SK-N-SH treated with all-trans-retinoic acid at 6 μM for 48 hours (cell line): ENCODE results near the gene RASGRF2.
"Not testable (repeated sequence)": the region's sequence is repeated elsewhere in the genome, so short reads cannot be mapped to it uniquely, and the experiment has no call there.

Source experiments
- ATAC-seq: fragments of 200-7000 bp; cut with Tn5 transposase; 3 replicates; pipeline ENCODE4 v1.9.1; 2020; ENCODE audit warnings: mild to moderate bottlenecking, moderate library complexity
- ARNTL ChIP-seq: fragments of 450-650 bp; formaldehyde crosslinking; IDR thresholded peaks from 2 replicates; pipeline ENCODE4 v1.5.0; 2020; ENCODE audit warnings: low read depth, mild to moderate bottlenecking, moderate library complexity, borderline replicate concordance
- BACH2 ChIP-seq: fragments of 250-450 bp; sonication (Bioruptor Pico); IDR thresholded peaks from 2 replicates; pipeline ENCODE4 v1.9.0; 2021; ENCODE audit warnings: mild to moderate bottlenecking, borderline replicate concordance
- CREB5 ChIP-seq: fragments of 250-450 bp; sonication (Bioruptor Pico); IDR thresholded peaks from 2 replicates; pipeline ENCODE4 v1.5.1; 2020; ENCODE audit warnings: low read depth, mild to moderate bottlenecking, moderate library complexity
- CSDC2 ChIP-seq: fragments of 250-450 bp; sonication (Bioruptor Pico); IDR thresholded peaks from 2 replicates; pipeline ENCODE4 v1.5.0; 2020; ENCODE audit warnings: mild to moderate bottlenecking, moderate library complexity
- ESRRG ChIP-seq: fragments of 250-450 bp; sonication (Bioruptor Pico); IDR thresholded peaks from 2 replicates; pipeline ENCODE4 v1.6.1; 2021; ENCODE audit warnings: mild to moderate bottlenecking
- GLIS3 ChIP-seq: fragments of 250-450 bp; sonication (Bioruptor Pico); IDR thresholded peaks from 2 replicates; pipeline ENCODE4 v1.5.0; 2020; ENCODE audit warnings: mild to moderate bottlenecking, moderate library complexity
- ISL1 ChIP-seq: fragments of 250-450 bp; sonication (Bioruptor Pico); IDR thresholded peaks from 2 replicates; pipeline ENCODE4 v2.1.2; 2022; ENCODE audit warnings: mild to moderate bottlenecking, moderate library complexity
- OSR1 ChIP-seq: fragments of 250-450 bp; sonication (Bioruptor Pico); IDR thresholded peaks from 2 replicates; pipeline ENCODE4 v1.8.0; 2022; ENCODE audit warnings: moderate library complexity, mild to moderate bottlenecking, inconsistent platforms
- PATZ1 ChIP-seq: fragments of 250-450 bp; sonication (Bioruptor Pico); IDR thresholded peaks from 2 replicates; pipeline ENCODE4 v1.8.0; 2020; ENCODE audit warnings: mild to moderate bottlenecking, moderate library complexity, borderline replicate concordance
- PPARA ChIP-seq: fragments of 250-450 bp; sonication (Bioruptor Pico); IDR thresholded peaks from 2 replicates; pipeline ENCODE4 v1.5.0; 2020; ENCODE audit warnings: mild to moderate bottlenecking, borderline replicate concordance
- SNAI2 ChIP-seq: fragments of 250-450 bp; sonication (Bioruptor Pico); IDR thresholded peaks from 2 replicates; pipeline ENCODE4 v1.5.0; 2020; ENCODE audit warnings: mild to moderate bottlenecking, moderate library complexity
- TCF4 ChIP-seq: fragments of 250-450 bp; sonication (Bioruptor Pico); IDR thresholded peaks from 2 replicates; pipeline ENCODE4 v1.8.0; 2021; ENCODE audit warnings: mild to moderate bottlenecking, moderate library complexity, borderline replicate concordance
- TSHZ2 ChIP-seq: fragments of 250-450 bp; sonication (Bioruptor Pico); IDR thresholded peaks from 2 replicates; pipeline ENCODE4 v1.5.0; 2020; ENCODE audit warnings: mild to moderate bottlenecking, moderate library complexity
- ZC3H10 ChIP-seq: fragments of 250-450 bp; sonication (Bioruptor Pico); IDR thresholded peaks from 2 replicates; pipeline ENCODE4 v1.5.1; 2021; ENCODE audit warnings: mild to moderate bottlenecking, moderate library complexity
- ZFP3 ChIP-seq: fragments of 250-450 bp; sonication (Bioruptor Pico); IDR thresholded peaks from 2 replicates; pipeline ENCODE4 v1.5.0; 2020; ENCODE audit warnings: mild to moderate bottlenecking, moderate library complexity
- ZFP30 ChIP-seq: fragments of 450-650 bp; formaldehyde crosslinking; IDR thresholded peaks from 2 replicates; pipeline ENCODE4 v1.5.0; 2022; ENCODE audit warnings: mild to moderate bottlenecking, moderate library complexity
- ZNF565 ChIP-seq: fragments of 450-650 bp; formaldehyde crosslinking; conservative IDR thresholded peaks from 2 replicates; pipeline ENCODE4 v1.5.0; 2020; ENCODE audit warnings: low read depth, mild to moderate bottlenecking, moderate library complexity
- ZNF70 ChIP-seq: fragments of 450-650 bp; formaldehyde crosslinking; IDR thresholded peaks from 2 replicates; pipeline ENCODE4 v1.5.0; 2020; ENCODE audit warnings: mild to moderate bottlenecking, moderate library complexity
- ZNF8 ChIP-seq: fragments of 450-650 bp; formaldehyde crosslinking; IDR thresholded peaks from 2 replicates; pipeline ENCODE4 v1.5.0; 2020; ENCODE audit warnings: mild to moderate bottlenecking, moderate library complexity
- TF ChIP-seq, protein P1 (sequence below): fragments of 250-450 bp; sonication (Bioruptor Pico); IDR thresholded peaks from 2 replicates; pipeline ENCODE4 v1.8.0; 2021; ENCODE audit warnings: low read depth, mild to moderate bottlenecking, moderate library complexity, borderline replicate concordance

RASGRF2 gene

GRCh38 chr5:81027481-81028058, 67.4 kb downstream of the RASGRF2 start (continued):
- TF ChIP-seq ESRRG: no peak

DNA sequence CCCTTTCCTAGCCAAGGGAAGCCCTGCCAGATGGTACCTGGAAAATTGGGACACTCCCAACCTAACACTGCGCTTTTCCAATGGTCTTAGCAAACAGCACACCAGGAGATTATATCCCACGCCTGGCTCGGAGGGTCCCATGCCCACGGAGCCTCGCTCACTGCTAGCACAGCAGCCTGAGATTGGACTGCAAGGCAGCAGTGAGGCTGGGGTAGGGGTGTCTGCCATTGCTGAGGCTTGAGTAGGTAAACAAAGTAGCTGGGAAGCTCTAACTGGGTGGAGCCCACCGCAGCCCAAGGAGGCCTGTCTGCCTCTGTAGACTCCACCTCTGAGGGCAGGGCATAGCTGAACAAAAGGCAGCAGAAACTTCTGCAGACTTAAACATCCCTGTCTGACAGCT, 68.7 kb downstream of the RASGRF2 start:
- not testable (repeated sequence) for ATAC-seq

DNA sequence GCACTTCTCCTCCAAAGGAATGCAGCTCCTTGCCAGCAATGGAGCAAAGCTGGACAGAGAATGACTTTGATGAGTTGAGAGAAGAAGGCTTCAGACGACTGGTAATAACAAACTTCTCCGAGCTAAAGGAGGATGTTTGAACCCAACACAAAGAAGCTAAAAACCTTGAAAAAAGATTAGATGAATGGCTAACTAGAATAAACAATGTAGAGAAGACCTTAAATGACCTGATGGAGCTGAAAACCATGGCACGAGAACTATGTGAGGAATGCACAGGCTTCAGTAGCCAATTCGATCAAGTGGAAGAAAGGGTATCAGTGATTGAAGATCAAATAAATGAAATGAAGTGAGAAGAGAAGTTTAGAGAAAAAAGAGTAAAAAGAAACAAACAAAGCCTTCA, 69.6 kb downstream of the RASGRF2 start:
- ATAC-seq: not testable (repeated sequence)

- not testable (repeated sequence) for ATAC-seq
Measured at GRCh38 chr5:81030236-81031034, 70.3 kb downstream of the RASGRF2 start.

- TF ChIP-seq SNAI2 (CRISPR knock-in tag) (no peak), ZFP30 (CRISPR knock-in tag) (peak; percentile 96)
- no peak for ATAC-seq
Measured at GRCh38 chr5:81035522-81035921, 75.4 kb downstream of the RASGRF2 start.

DNA sequence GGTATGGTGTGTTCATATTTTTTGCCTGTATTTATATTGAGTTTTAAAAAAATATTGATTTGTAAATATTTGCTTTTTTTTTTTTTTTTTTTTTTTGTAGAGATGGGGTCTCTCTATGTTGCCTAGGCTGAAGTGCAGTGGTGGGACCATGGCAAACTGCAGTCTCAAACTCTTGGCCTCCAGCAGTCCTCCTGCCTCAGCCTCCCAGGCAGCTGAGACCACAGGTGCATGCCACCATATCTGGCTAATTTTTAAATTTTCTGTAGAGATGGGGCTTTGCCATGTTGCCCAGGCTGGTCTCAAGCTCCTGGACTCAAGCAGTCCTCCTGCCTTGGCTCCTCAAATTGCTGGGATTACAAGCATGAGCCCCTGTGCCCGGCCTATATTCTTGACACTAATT, 78.3 kb downstream of the RASGRF2 start:
- no peak for ATAC-seq
- no peak for TF ChIP-seq ZC3H10 (CRISPR knock-in tag)
- no peak for TF ChIP-seq ZFP30 (CRISPR knock-in tag)
- TF ChIP-seq ZNF565: no peak
- no peak for TF ChIP-seq SNAI2 (CRISPR knock-in tag)
- no peak for TF ChIP-seq ARNTL (CRISPR knock-in tag)
- no peak for TF ChIP-seq ISL1 (CRISPR knock-in tag)
- TF ChIP-seq ZNF8: no peak
- TF ChIP-seq TCF4 (CRISPR knock-in tag): no peak
- no peak for TF ChIP-seq GLIS3
- TF ChIP-seq PPARA: no peak
- no peak for TF ChIP-seq BACH2 (CRISPR knock-in tag)
- TF ChIP-seq OSR1 (CRISPR knock-in tag): no peak
- TF ChIP-seq, all 23 proteins: peak for 0

DNA sequence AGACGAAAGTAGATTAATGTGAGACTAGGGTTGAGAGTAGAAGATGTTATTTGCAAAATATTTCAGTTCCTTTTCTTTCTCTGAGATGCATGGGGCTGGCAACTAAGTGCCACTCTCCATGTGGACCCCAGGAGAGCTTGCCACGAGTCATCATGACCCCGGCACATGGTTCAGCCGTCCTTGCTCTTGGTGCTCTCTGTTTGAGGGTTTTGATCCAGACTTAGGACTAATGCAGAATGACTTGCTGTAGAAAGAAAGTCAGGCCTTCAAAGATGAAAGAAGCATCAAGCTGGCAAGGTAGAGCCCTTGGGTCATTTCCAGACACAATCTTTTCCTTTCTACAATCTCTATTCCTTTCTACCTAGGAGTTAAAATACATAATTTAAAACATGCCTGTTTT, 84.7 kb downstream of the RASGRF2 start:
- no peak for TF ChIP-seq SNAI2 (CRISPR knock-in tag)
- no peak for TF ChIP-seq ZFP30 (CRISPR knock-in tag)
- TF ChIP-seq ZNF70 (CRISPR knock-in tag): no peak
- TF ChIP-seq PPARA: no peak
- TF ChIP-seq ESRRG: no peak
- TF ChIP-seq TSHZ2 (CRISPR knock-in tag): no peak
- TF ChIP-seq PATZ1 (CRISPR knock-in tag): no peak
- no peak for TF ChIP-seq OSR1 (CRISPR knock-in tag)
- TF ChIP-seq ARNTL (CRISPR knock-in tag): no peak
- TF ChIP-seq CREB5 (CRISPR knock-in tag): no peak
- no peak for TF ChIP-seq BACH2 (CRISPR knock-in tag)
- no peak for TF ChIP-seq ZNF8
- TF ChIP-seq CSDC2: no peak
- no peak for TF ChIP-seq ZC3H10 (CRISPR knock-in tag)
- no peak for TF ChIP-seq ZFP3 (CRISPR knock-in tag)
- TF ChIP-seq, protein P1, sequence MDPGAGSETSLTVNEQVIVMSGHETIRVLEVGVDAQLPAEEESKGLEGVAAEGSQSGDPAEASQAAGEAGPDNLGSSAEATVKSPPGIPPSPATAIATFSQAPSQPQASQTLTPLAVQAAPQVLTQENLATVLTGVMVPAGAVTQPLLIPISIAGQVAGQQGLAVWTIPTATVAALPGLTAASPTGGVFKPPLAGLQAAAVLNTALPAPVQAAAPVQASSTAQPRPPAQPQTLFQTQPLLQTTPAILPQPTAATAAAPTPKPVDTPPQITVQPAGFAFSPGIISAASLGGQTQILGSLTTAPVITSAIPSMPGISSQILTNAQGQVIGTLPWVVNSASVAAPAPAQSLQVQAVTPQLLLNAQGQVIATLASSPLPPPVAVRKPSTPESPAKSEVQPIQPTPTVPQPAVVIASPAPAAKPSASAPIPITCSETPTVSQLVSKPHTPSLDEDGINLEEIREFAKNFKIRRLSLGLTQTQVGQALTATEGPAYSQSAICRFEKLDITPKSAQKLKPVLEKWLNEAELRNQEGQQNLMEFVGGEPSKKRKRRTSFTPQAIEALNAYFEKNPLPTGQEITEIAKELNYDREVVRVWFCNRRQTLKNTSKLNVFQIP: no peak
- ATAC-seq: no peak
